DND-41 (cell line): ENCODE measurements around the gene RBM25.

ENCODE experiments used
- EZH2 ChIP-seq: IDR thresholded peaks from 3 replicates; pipeline ENCODE4 v1.6.1; 2012; ENCODE audit warnings: borderline replicate concordance, low read depth, mild to moderate bottlenecking, moderate library complexity, low read length, inconsistent platforms; ENCODE audit not compliant: severe bottlenecking
- TF ChIP-seq, protein P1 (sequence below): IDR thresholded peaks from 2 replicates; pipeline ENCODE4 v1.5.1; 2012; ENCODE audit warnings: borderline replicate concordance, low read length, moderate library complexity, mild to moderate bottlenecking; ENCODE audit not compliant: poor library complexity, severe bottlenecking; ENCODE audit errors: extremely low read depth

- TF ChIP-seq, protein P1, sequence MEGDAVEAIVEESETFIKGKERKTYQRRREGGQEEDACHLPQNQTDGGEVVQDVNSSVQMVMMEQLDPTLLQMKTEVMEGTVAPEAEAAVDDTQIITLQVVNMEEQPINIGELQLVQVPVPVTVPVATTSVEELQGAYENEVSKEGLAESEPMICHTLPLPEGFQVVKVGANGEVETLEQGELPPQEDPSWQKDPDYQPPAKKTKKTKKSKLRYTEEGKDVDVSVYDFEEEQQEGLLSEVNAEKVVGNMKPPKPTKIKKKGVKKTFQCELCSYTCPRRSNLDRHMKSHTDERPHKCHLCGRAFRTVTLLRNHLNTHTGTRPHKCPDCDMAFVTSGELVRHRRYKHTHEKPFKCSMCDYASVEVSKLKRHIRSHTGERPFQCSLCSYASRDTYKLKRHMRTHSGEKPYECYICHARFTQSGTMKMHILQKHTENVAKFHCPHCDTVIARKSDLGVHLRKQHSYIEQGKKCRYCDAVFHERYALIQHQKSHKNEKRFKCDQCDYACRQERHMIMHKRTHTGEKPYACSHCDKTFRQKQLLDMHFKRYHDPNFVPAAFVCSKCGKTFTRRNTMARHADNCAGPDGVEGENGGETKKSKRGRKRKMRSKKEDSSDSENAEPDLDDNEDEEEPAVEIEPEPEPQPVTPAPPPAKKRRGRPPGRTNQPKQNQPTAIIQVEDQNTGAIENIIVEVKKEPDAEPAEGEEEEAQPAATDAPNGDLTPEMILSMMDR, result no peak
- TF ChIP-seq EZH2, result no peak
These were observed 57.8 kb downstream of the RBM25 start for GRCh38 chr14:73116079-73116665.
